ENCODE measurements around the gene INTS12.
"Not testable (repeated sequence)": the region's sequence is repeated elsewhere in the genome, so short reads cannot be mapped to it uniquely, and the experiment has no call there.

Gene INTS12

GRCh38 chr4:105708181-105709080 is at the start of gene INTS12, which contains the start of gene GSTCD:
TSS of gene INTS12 (minus strand) at chr4:105708689. CDS start at chr4:105700005, 8,684 bp downstream.
TSS of gene GSTCD (plus strand) at chr4:105708784. CDS start at chr4:105717614, 8,830 bp downstream.
- Mint-ChIP-seq H3K9me3 (no peaks in the 10 kb centered on the region), H3K4me1 (peaks cover 37% of the 10 kb centered on the region), H3K27me3 (no peaks in the 10 kb centered on the region), H3K4me3 (peak within 1 kb of the TSS; percentile 95), H3K36me3 (ENCODE audit: insufficient read depth) (peaks cover 11% of the 10 kb centered on the region), H3K27ac (ENCODE audit: low read depth) (peak within 1 kb of the TSS; percentile 95)
- ATAC-seq (replicated peaks; ENCODE audit: extremely low read depth, poor library complexity, severe bottlenecking) = peak; percentile 87
- DNase-seq (ENCODE audit: low spot score in 2 of 2) = peak; percentile 83 to 85

- no peaks in the 10 kb centered on the region for H3K27me3 Mint-ChIP-seq
- no peaks in the 10 kb centered on the region for H3K4me1 Mint-ChIP-seq
- H3K36me3 Mint-ChIP-seq (ENCODE audit: insufficient read depth) = no peaks in the 10 kb centered on the region
- ATAC-seq (replicated peaks; ENCODE audit: extremely low read depth, poor library complexity, severe bottlenecking) = no peak
- no peak for DNase-seq (ENCODE audit: low spot score in 2 of 2)
- no peak overlapping the region for H3K4me3 Mint-ChIP-seq
- H3K27ac Mint-ChIP-seq (ENCODE audit: low read depth) = no peak overlapping the region
- H3K9me3 Mint-ChIP-seq = no peaks in the 10 kb centered on the region
These were observed 46.9 kb upstream of the INTS12 start for GRCh38 chr4:105755375-105755774.

GRCh38 chr4:105753361-105753760 is 44.9 kb upstream of the INTS12 start:
- ATAC-seq (replicated peaks; ENCODE audit: extremely low read depth, poor library complexity, severe bottlenecking) (no peak), DNase-seq (ENCODE audit: low spot score in 2 of 2) (no peak)
- Mint-ChIP-seq H3K27me3 (no peaks in the 10 kb centered on the region), H3K4me3 (no peak overlapping the region), H3K36me3 (ENCODE audit: insufficient read depth) (no peaks in the 10 kb centered on the region), H3K4me1 (no peaks in the 10 kb centered on the region), H3K9me3 (no peaks in the 10 kb centered on the region), H3K27ac (ENCODE audit: low read depth) (no peak overlapping the region)

- no peaks in the 10 kb centered on the region for H3K9me3 Mint-ChIP-seq
- no peak overlapping the region for H3K27ac Mint-ChIP-seq (ENCODE audit: low read depth)
- ATAC-seq (replicated peaks; ENCODE audit: extremely low read depth, poor library complexity, severe bottlenecking) (no peak), DNase-seq (ENCODE audit: low spot score in 2 of 2) (no peak)
- H3K4me1 Mint-ChIP-seq = no peaks in the 10 kb centered on the region
- no peaks in the 10 kb centered on the region for H3K36me3 Mint-ChIP-seq (ENCODE audit: insufficient read depth)
- no peak overlapping the region for H3K4me3 Mint-ChIP-seq
- H3K27me3 Mint-ChIP-seq = no peaks in the 10 kb centered on the region
These were observed 43.3 kb upstream of the INTS12 start for GRCh38 chr4:105751718-105752299.

- ATAC-seq (replicated peaks; ENCODE audit: extremely low read depth, poor library complexity, severe bottlenecking) (no peak), DNase-seq (ENCODE audit: low spot score in 2 of 2) (no peak)
- Mint-ChIP-seq H3K27me3 (no peaks in the 10 kb centered on the region), H3K4me3 (no peak overlapping the region), H3K27ac (ENCODE audit: low read depth) (no peak overlapping the region), H3K36me3 (ENCODE audit: insufficient read depth) (no peaks in the 10 kb centered on the region), H3K4me1 (no peaks in the 10 kb centered on the region), H3K9me3 (no peaks in the 10 kb centered on the region)
These were observed 39.7 kb upstream of the INTS12 start for GRCh38 chr4:105748222-105748621.

- ATAC-seq (replicated peaks; ENCODE audit: extremely low read depth, poor library complexity, severe bottlenecking) (no peak), DNase-seq (ENCODE audit: low spot score in 2 of 2) (no peak)
- H3K4me1 Mint-ChIP-seq = no peaks in the 10 kb centered on the region
- H3K36me3 Mint-ChIP-seq (ENCODE audit: insufficient read depth) = no peaks in the 10 kb centered on the region
- no peaks in the 10 kb centered on the region for H3K9me3 Mint-ChIP-seq
- H3K27me3 Mint-ChIP-seq = no peaks in the 10 kb centered on the region
- H3K4me3 Mint-ChIP-seq = no peak overlapping the region
- H3K27ac Mint-ChIP-seq (ENCODE audit: low read depth) = no peak overlapping the region
These were observed 33.1 kb upstream of the INTS12 start for GRCh38 chr4:105741548-105741947.

GRCh38 chr4:105735217-105735616 is 26.7 kb upstream of the INTS12 start:
- not testable (repeated sequence) for DNase-seq (ENCODE audit: low spot score in 2 of 2); ATAC-seq (replicated peaks; ENCODE audit: extremely low read depth, poor library complexity, severe bottlenecking); H3K27ac Mint-ChIP-seq (ENCODE audit: low read depth); H3K4me1 Mint-ChIP-seq; H3K9me3 Mint-ChIP-seq; H3K4me3 Mint-ChIP-seq; H3K36me3 Mint-ChIP-seq (ENCODE audit: insufficient read depth); H3K27me3 Mint-ChIP-seq

- H3K36me3 Mint-ChIP-seq (ENCODE audit: insufficient read depth) = not testable (repeated sequence)
These were observed 21.4 kb upstream of the INTS12 start for GRCh38 chr4:105729895-105730294.

GRCh38 chr4:105725623-105726022 is 17.1 kb upstream of the INTS12 start:
- H3K4me1 Mint-ChIP-seq = no peaks in the 10 kb centered on the region
- DNase-seq (ENCODE audit: low spot score in 2 of 2) = no peak
- no peak overlapping the region for H3K4me3 Mint-ChIP-seq
- no peaks in the 10 kb centered on the region for H3K9me3 Mint-ChIP-seq
- H3K36me3 Mint-ChIP-seq (ENCODE audit: insufficient read depth) = no peaks in the 10 kb centered on the region
- no peak overlapping the region for H3K27ac Mint-ChIP-seq (ENCODE audit: low read depth)
- no peaks in the 10 kb centered on the region for H3K27me3 Mint-ChIP-seq
- no peak for ATAC-seq (replicated peaks; ENCODE audit: extremely low read depth, poor library complexity, severe bottlenecking)

More at GRCh38 chr4:105729895-105730294, 21.4 kb upstream of the INTS12 start:
- not testable (repeated sequence) for DNase-seq (ENCODE audit: low spot score in 2 of 2); H3K4me3 Mint-ChIP-seq; H3K27ac Mint-ChIP-seq (ENCODE audit: low read depth); ATAC-seq (replicated peaks; ENCODE audit: extremely low read depth, poor library complexity, severe bottlenecking); H3K9me3 Mint-ChIP-seq; H3K27me3 Mint-ChIP-seq; H3K4me1 Mint-ChIP-seq

GRCh38 chr4:105719204-105719603 is 10.7 kb upstream of the INTS12 start:
- H3K27ac Mint-ChIP-seq (ENCODE audit: low read depth) = no peak overlapping the region
- no peaks in the 10 kb centered on the region for H3K9me3 Mint-ChIP-seq
- no peaks in the 10 kb centered on the region for H3K4me1 Mint-ChIP-seq
- no peaks in the 10 kb centered on the region for H3K27me3 Mint-ChIP-seq
- H3K4me3 Mint-ChIP-seq = no peak overlapping the region
- ATAC-seq (replicated peaks; ENCODE audit: extremely low read depth, poor library complexity, severe bottlenecking) = no peak
- H3K36me3 Mint-ChIP-seq (ENCODE audit: insufficient read depth) = no peaks in the 10 kb centered on the region
- DNase-seq (ENCODE audit: low spot score in 2 of 2) = no peak

- H3K4me1 Mint-ChIP-seq = no peaks in the 10 kb centered on the region
- H3K9me3 Mint-ChIP-seq = no peaks in the 10 kb centered on the region
- H3K4me3 Mint-ChIP-seq = no peak overlapping the region
- H3K27ac Mint-ChIP-seq (ENCODE audit: low read depth) = no peak overlapping the region
- ATAC-seq (replicated peaks; ENCODE audit: extremely low read depth, poor library complexity, severe bottlenecking) (no peak), DNase-seq (ENCODE audit: low spot score in 2 of 2) (no peak)
- H3K36me3 Mint-ChIP-seq (ENCODE audit: insufficient read depth) = no peaks in the 10 kb centered on the region
- no peaks in the 10 kb centered on the region for H3K27me3 Mint-ChIP-seq
These were observed 7.3 kb upstream of the INTS12 start for GRCh38 chr4:105715692-105716278.

GRCh38 chr4:105714932-105715331 is 6.4 kb upstream of the INTS12 start:
- ATAC-seq (replicated peaks; ENCODE audit: extremely low read depth, poor library complexity, severe bottlenecking) (no peak), DNase-seq (ENCODE audit: low spot score in 2 of 2) (no peak)
- Mint-ChIP-seq H3K4me3 (no peak overlapping the region), H3K27ac (ENCODE audit: low read depth) (no peak overlapping the region), H3K9me3 (no peaks in the 10 kb centered on the region), H3K27me3 (no peaks in the 10 kb centered on the region), H3K4me1 (no peaks in the 10 kb centered on the region), H3K36me3 (ENCODE audit: insufficient read depth) (no peaks in the 10 kb centered on the region)

Data from central memory CD8-positive, alpha-beta T cell (primary cell).